Endothelial cell (in vitro differentiated cells): ENCODE measurements around the gene GIMAP8. TPM values are rescaled to one million over a fixed set of nuclear protein-coding genes. Genes with fewer than 3 reads are reported as not detected.
A peak's percentile ranks its signal among the peaks of the same experiment; 100 is the strongest.
"Not testable (repeated sequence)": the region's sequence is repeated elsewhere in the genome, so short reads cannot be mapped to it uniquely, and the experiment has no call there.

Experiments used
- DNase-seq: peaks from one replicate; pipeline ENCODE4 v3.0.0; 2021; ENCODE audit warnings: low spot score
- H3K27ac Mint-ChIP-seq: one replicate; pipeline ENCODE4 v1.8.0; 2021; ENCODE audit warnings: mixed read lengths, inconsistent platforms; ENCODE audit not compliant: unreplicated experiment
- H3K27me3 Mint-ChIP-seq: one replicate; pipeline ENCODE4 v1.8.0; 2021; ENCODE audit warnings: mild to moderate bottlenecking, moderate library complexity, mixed read lengths, inconsistent platforms; ENCODE audit not compliant: unreplicated experiment
- H3K36me3 Mint-ChIP-seq: one replicate; pipeline ENCODE4 v1.8.0; 2021; ENCODE audit warnings: mild to moderate bottlenecking, low read depth, mixed read lengths, inconsistent platforms; ENCODE audit not compliant: unreplicated experiment
- H3K4me1 Mint-ChIP-seq: one replicate; pipeline ENCODE4 v1.8.0; 2021; ENCODE audit warnings: mild to moderate bottlenecking, mixed read lengths, inconsistent platforms; ENCODE audit not compliant: unreplicated experiment
- H3K4me3 Mint-ChIP-seq: one replicate; pipeline ENCODE4 v1.8.0; 2021; ENCODE audit warnings: mild to moderate bottlenecking, mixed read lengths, inconsistent platforms; ENCODE audit not compliant: unreplicated experiment
- H3K9me3 Mint-ChIP-seq: one replicate; pipeline ENCODE4 v1.8.0; 2021; ENCODE audit warnings: mixed read lengths, inconsistent platforms; ENCODE audit not compliant: unreplicated experiment
- total RNA-seq: library from RNA; stranded (reverse); fragmentation: NEBNext Ultra II Directional; extraction: Animal tissue kit (Norgen Biotek cat#: 25700); gene quantifications from one replicate; pipeline ENCODE4 v1.2.1, GENCODE V29; 2021; ENCODE audit not compliant: unreplicated experiment
- TF ChIP-seq, protein P1 (sequence below): fragments of 200-600 bp; sonication (generic); IDR thresholded peaks from one replicate; pipeline ENCODE4 v1.5.0; 2021; ENCODE audit warnings: antibody characterized with exemption; ENCODE audit not compliant: unreplicated experiment

GIMAP8 gene
- total RNA-seq, 1 donor from 2014 or later: 143 TPM

DNA sequence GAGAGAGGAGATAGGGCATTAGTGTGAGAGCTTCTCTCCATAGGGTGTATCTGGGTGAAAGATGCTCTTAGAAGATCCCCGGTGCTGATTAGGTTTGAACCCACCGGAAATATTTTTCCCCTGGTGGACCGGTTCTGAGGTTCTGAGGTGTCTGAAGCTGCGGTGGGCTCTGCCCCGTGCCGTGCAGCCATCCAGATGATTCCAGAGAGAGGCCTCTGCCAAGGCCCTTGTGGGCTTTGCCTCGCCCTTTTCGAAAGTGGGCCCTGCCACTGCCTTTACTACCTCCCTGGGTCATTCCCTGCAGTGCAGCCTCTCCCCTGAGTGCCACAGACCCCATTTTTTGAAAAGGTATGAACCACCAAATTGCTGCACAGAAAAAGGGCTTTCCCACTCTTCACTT lies 2.8 kb downstream of the GIMAP8 start:
- peaks cover 13% of the 10 kb centered on the region for H3K9me3 Mint-ChIP-seq
- H3K27me3 Mint-ChIP-seq: peaks cover 10% of the 10 kb centered on the region
- H3K4me1 Mint-ChIP-seq: peaks cover 72% of the 10 kb centered on the region
- DNase-seq: no peak
- H3K36me3 Mint-ChIP-seq: peaks cover 71% of the 10 kb centered on the region
- TF ChIP-seq, protein P1, sequence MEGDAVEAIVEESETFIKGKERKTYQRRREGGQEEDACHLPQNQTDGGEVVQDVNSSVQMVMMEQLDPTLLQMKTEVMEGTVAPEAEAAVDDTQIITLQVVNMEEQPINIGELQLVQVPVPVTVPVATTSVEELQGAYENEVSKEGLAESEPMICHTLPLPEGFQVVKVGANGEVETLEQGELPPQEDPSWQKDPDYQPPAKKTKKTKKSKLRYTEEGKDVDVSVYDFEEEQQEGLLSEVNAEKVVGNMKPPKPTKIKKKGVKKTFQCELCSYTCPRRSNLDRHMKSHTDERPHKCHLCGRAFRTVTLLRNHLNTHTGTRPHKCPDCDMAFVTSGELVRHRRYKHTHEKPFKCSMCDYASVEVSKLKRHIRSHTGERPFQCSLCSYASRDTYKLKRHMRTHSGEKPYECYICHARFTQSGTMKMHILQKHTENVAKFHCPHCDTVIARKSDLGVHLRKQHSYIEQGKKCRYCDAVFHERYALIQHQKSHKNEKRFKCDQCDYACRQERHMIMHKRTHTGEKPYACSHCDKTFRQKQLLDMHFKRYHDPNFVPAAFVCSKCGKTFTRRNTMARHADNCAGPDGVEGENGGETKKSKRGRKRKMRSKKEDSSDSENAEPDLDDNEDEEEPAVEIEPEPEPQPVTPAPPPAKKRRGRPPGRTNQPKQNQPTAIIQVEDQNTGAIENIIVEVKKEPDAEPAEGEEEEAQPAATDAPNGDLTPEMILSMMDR: no peak
- peak overlapping the region; percentile 57 for H3K27ac Mint-ChIP-seq
- H3K4me3 Mint-ChIP-seq: peak overlapping the region; percentile 88

DNA sequence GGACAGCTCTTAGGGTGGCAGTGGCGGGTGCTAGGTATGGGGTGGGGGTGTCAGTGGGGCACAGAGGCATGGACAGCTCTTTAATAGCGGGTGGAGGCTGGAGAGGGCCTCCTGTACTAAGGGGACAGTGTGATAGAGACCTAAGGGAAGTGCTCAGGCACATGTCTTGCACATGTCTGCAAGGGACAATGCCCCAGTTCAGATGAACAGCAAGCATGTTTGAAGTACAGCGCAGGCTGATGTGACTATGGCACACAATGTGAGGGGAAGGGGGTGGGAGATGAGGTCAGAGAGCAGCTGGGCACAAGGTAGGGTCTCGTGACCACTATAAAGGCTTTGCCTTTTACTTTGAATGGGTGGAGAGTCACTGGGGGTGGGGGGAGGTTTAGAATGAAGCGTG lies 3.5 kb downstream of the GIMAP8 start:
- peaks cover 10% of the 10 kb centered on the region for H3K27me3 Mint-ChIP-seq
- H3K36me3 Mint-ChIP-seq: peaks cover 76% of the 10 kb centered on the region
- peaks cover 69% of the 10 kb centered on the region for H3K4me1 Mint-ChIP-seq
- no peak for DNase-seq
- peaks cover 13% of the 10 kb centered on the region for H3K9me3 Mint-ChIP-seq
- TF ChIP-seq, protein P1: no peak
- peak overlapping the region; percentile 57 for H3K27ac Mint-ChIP-seq
- H3K4me3 Mint-ChIP-seq: peak overlapping the region; percentile 88

DNA sequence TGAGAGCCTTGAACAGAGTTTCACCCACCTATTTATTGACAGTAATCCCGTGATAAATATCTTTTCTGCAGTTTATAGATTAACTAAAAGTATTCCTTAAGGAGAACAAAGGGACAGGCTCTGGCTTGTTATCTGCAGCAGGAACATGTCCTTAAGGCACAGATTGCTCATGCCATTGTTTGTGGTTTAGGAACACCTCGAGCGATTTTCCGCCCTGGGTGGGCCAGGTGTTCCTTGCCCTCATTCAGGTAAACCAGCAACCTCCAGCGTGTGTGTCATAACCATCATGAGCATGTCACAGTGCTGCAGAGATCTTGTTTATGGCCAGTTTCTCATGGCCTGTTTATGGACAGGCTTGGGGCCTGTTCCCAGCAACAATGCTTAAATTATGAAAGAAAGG lies 6.6 kb downstream of the GIMAP8 start:
- not testable (repeated sequence) for H3K27ac Mint-ChIP-seq, DNase-seq, H3K27me3 Mint-ChIP-seq
- Mint-ChIP-seq H3K4me3 (peak overlapping the region; percentile 88), H3K4me1 (peaks cover 51% of the 10 kb centered on the region), H3K9me3 (peaks cover 13% of the 10 kb centered on the region), H3K36me3 (peaks cover 95% of the 10 kb centered on the region)

GRCh38 chr7:150458235-150458634 lies 7.8 kb downstream of the GIMAP8 start:
- peaks cover 45% of the 10 kb centered on the region for H3K4me1 Mint-ChIP-seq
- no peak overlapping the region for H3K27ac Mint-ChIP-seq
- DNase-seq: no peak
- H3K4me3 Mint-ChIP-seq: peak overlapping the region; percentile 76
- peaks cover 97% of the 10 kb centered on the region for H3K36me3 Mint-ChIP-seq
- TF ChIP-seq, protein P1: no peak
- peaks cover 13% of the 10 kb centered on the region for H3K9me3 Mint-ChIP-seq
- peaks cover 5% of the 10 kb centered on the region for H3K27me3 Mint-ChIP-seq

DNA sequence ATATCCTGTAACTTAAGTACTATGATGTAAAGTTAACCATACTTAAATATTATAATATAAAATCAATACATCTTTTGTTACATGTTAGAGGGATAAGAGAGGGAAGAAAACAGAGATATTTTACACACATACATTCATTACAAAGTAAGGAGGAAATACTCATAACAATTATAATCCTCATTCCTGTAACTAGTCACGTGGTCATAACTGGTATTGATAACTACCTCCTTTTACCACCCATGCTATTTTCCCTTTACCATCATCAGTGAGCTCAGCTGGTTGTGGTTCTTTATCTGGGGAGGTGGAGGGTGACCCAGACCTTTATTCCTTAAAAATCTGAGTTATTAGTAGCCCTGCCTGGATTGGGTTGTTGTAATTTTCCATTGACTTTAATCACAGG lies 8.3 kb downstream of the GIMAP8 start:
- Mint-ChIP-seq H3K27me3 (peaks cover 5% of the 10 kb centered on the region), H3K9me3 (peaks cover 8% of the 10 kb centered on the region), H3K4me3 (peak overlapping the region; percentile 76), H3K36me3 (peaks cover 97% of the 10 kb centered on the region), H3K4me1 (peaks cover 45% of the 10 kb centered on the region), H3K27ac (no peak overlapping the region)
- no peak for DNase-seq
- TF ChIP-seq, protein P1: no peak

DNA sequence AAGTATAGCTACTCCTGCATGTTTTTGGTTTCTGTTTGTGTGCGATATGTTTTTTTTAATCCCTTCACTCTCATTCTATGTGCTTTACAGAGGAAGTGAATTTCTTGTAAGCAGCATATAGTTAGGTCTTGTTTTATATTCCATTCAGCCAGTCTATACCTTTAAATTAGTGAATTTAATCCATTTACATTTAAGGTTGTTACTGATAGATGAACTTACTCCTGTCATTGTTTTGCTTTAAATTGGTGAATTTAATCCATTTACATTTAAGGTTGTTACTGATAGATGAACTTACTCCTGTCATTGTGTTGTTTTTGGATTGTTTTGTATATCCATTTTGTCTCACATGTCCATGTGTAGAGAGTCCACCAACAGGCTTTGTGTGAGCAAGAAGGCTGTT lies 11.1 kb downstream of the GIMAP8 start:
- H3K4me3 Mint-ChIP-seq: peak overlapping the region; percentile 57
- no peak overlapping the region for H3K27ac Mint-ChIP-seq
- no peaks in the 10 kb centered on the region for H3K9me3 Mint-ChIP-seq

More for the DNA sequence above, 11.1 kb downstream of the GIMAP8 start:
- peaks cover 3% of the 10 kb centered on the region for H3K27me3 Mint-ChIP-seq
- TF ChIP-seq, protein P1: no peak
- no peak for DNase-seq
- H3K36me3 Mint-ChIP-seq: peaks cover 96% of the 10 kb centered on the region
- H3K4me1 Mint-ChIP-seq: peaks cover 49% of the 10 kb centered on the region
